CD14-positive monocyte (primary cell): Measurements from ENCODE around the gene GCK. TPM values are rescaled to one million over a fixed set of nuclear protein-coding genes. Genes with fewer than 3 reads are reported as not detected.

Experiments used
- DNase-seq, 3 donors: peaks; one replicate each; pipeline ENCODE4 v3.0.0-alpha.2; 2011 to 2022
- H2AFZ ChIP-seq: 2 replicates; pipeline ENCODE4 v1.6.0; 2012; ENCODE audit warnings: mild to moderate bottlenecking, low read depth, low read length, inconsistent platforms; ENCODE audit not compliant: insufficient read depth, poor library complexity, severe bottlenecking
- H3K27ac ChIP-seq, 2 donors: 1 replicate in 1 of 2; 2 replicates in 1 of 2; pipeline ENCODE4 v1.5.1; 2012 to 2013; ENCODE audit warnings: low read length in 2 of 2, control low read depth in 1 of 2, inconsistent platforms in 1 of 2, low read depth in 1 of 2, mild to moderate bottlenecking in 1 of 2
- H3K27me3 ChIP-seq, 2 donors: one replicate each; pipeline versions ENCODE4 v1.6.0 to v1.6.1; 2011 to 2013; ENCODE audit warnings: low read length in 2 of 2; ENCODE audit not compliant: control insufficient read depth in 2 of 2, insufficient read depth in 2 of 2
- H3K36me3 ChIP-seq, 2 donors: replicated peaks in 1 of 2; 1 replicate in 1 of 2; 2 replicates in 1 of 2; pipeline versions ENCODE4 v1.5.1 to v1.6.1; 2012 to 2013; ENCODE audit warnings: low read length in 2 of 2, control low read depth in 1 of 2, inconsistent platforms in 1 of 2, mild to moderate bottlenecking in 1 of 2; ENCODE audit not compliant: insufficient read depth in 2 of 2, control insufficient read depth in 1 of 2
- H3K4me1 ChIP-seq, 2 donors: 1 replicate in 1 of 2; 2 replicates in 1 of 2; pipeline versions ENCODE4 v1.5.1 to v1.6.1; 2012 to 2013; ENCODE audit warnings: low read length in 2 of 2, control low read depth in 1 of 2, inconsistent platforms in 1 of 2, mild to moderate bottlenecking in 1 of 2, moderate library complexity in 1 of 2; ENCODE audit not compliant: insufficient read depth in 2 of 2, control insufficient read depth in 1 of 2
- H3K4me2 ChIP-seq: replicated peaks from 2 replicates; pipeline ENCODE3; 2012; ENCODE audit warnings: low read length, moderate library complexity, mild to moderate bottlenecking; ENCODE audit not compliant: poor library complexity, severe bottlenecking; ENCODE audit errors: extremely low read depth
- H3K4me3 ChIP-seq, 3 experiments: fragments of 200-600 bp in 1 of 3; sonication (generic) in 1 of 3; replicated peaks in 1 of 3; 1 replicate in 2 of 3; 2 replicates in 1 of 3; pipeline ENCODE4 v1.5.1; 2011 to 2013; ENCODE audit warnings: low read length in 3 of 3, mild to moderate bottlenecking in 3 of 3, control low read depth in 2 of 3, low read depth in 2 of 3, inconsistent platforms in 1 of 3, moderate library complexity in 1 of 3
- H3K79me2 ChIP-seq: 2 replicates; pipeline ENCODE4 v1.6.0; 2012; ENCODE audit warnings: mild to moderate bottlenecking, control low read depth, inconsistent platforms, low read length, moderate library complexity; ENCODE audit not compliant: insufficient read depth
- H3K9ac ChIP-seq: 2 replicates; pipeline ENCODE4 v1.6.0; 2017; ENCODE audit warnings: low read length, mild to moderate bottlenecking; ENCODE audit not compliant: insufficient read depth, poor library complexity, severe bottlenecking
- H3K9me3 ChIP-seq, 2 donors: replicated peaks in 1 of 2; 1 replicate in 1 of 2; 2 replicates in 1 of 2; pipeline versions ENCODE4 v1.5.1 to v1.6.1; 2012 to 2013; ENCODE audit warnings: low read length in 2 of 2, control low read depth in 1 of 2; ENCODE audit not compliant: control insufficient read depth in 1 of 2, insufficient read depth in 1 of 2
- H4K20me1 ChIP-seq: 2 replicates; pipeline ENCODE4 v1.6.0; 2012; ENCODE audit warnings: mild to moderate bottlenecking, low read length, control low read depth, moderate library complexity; ENCODE audit not compliant: insufficient read depth
- H3K27ac Mint-ChIP-seq, 7 donors: one replicate each; pipeline ENCODE4 v1.8.0; 2020; ENCODE audit warnings: mild to moderate bottlenecking in 7 of 7, mixed read lengths in 7 of 7, moderate library complexity in 6 of 7, inconsistent platforms in 2 of 7
- H3K27me3 Mint-ChIP-seq, 3 donors: one replicate each; pipeline ENCODE4 v1.8.0; 2021 to 2022; ENCODE audit warnings: low read depth in 3 of 3, mild to moderate bottlenecking in 3 of 3, mixed read lengths in 3 of 3, moderate library complexity in 3 of 3, inconsistent platforms in 1 of 3
- H3K36me3 Mint-ChIP-seq, 2 donors: one replicate each; pipeline ENCODE4 v1.8.0; 2020; ENCODE audit warnings: mixed read lengths in 2 of 2, inconsistent platforms in 1 of 2, mild to moderate bottlenecking in 1 of 2
- H3K4me1 Mint-ChIP-seq: one replicate; pipeline ENCODE4 v1.8.0; 2020; ENCODE audit warnings: mild to moderate bottlenecking, mixed read lengths
- H3K4me3 Mint-ChIP-seq, 2 donors: one replicate each; pipeline ENCODE4 v1.8.0; 2020; ENCODE audit warnings: mild to moderate bottlenecking in 2 of 2, mixed read lengths in 2 of 2, moderate library complexity in 1 of 2
- H3K9me3 Mint-ChIP-seq, 7 donors: one replicate each; pipeline ENCODE4 v1.8.0; 2020 to 2022; ENCODE audit warnings: mixed read lengths in 7 of 7, mild to moderate bottlenecking in 6 of 7, moderate library complexity in 6 of 7, inconsistent platforms in 2 of 7
- CTCF ChIP-seq: fragments of 200-600 bp; IDR thresholded peaks from one replicate; pipeline ENCODE4 v1.8.0; 2022; ENCODE audit warnings: antibody characterized with exemption, mild to moderate bottlenecking
- WGBS: methylation state at CpG from one replicate; pipeline ENCODE4 v1.1.5; 2013; ENCODE audit warnings: missing lambda C conversion rate; ENCODE audit not compliant: insufficient coverage; 5-methylcytosine and 5-hydroxymethylcytosine counted together
- intact Hi-C, 2 donors: fragments of 100-400 bp; cut with micrococcal nuclease; formaldehyde crosslinking; loops; one replicate each; pipeline versions ENCODE4 v1.15.0 to v1.15.1; 2023
- polyA plus RNA-seq, 3 donors: library from polyadenylated mRNA; depleted of rRNA in 1 of 3; unstranded in 2 of 3; stranded (reverse) in 1 of 3; fragments of 300-500 nt in 2 of 3; fragments of >200 nt in 1 of 3; fragmentation: Illumina TruSeq in 2 of 3; gene quantifications; 1 replicate in 2 of 3; 2 replicates in 1 of 3; pipeline ENCODE4 v1.2.3, GENCODE V29; 2012 to 2021

The GCK gene
- polyA plus RNA-seq, 3 donors: not detected

- H3K79me2 ChIP-seq: no peaks in the 10 kb centered on the region
- H3K27ac Mint-ChIP-seq: no peak overlapping the region
- WGBS: 51% methylated on average over 2 of the region's 2 CpGs
- H3K36me3 Mint-ChIP-seq: no peaks in the 10 kb centered on the region
- intact Hi-C loops: no loop called here
- H3K9ac ChIP-seq: no peak overlapping the region
- no peak overlapping the region for H3K27ac ChIP-seq
- peaks cover 0 to 5% of the 10 kb centered on the region in 2 donors for H3K4me1 ChIP-seq
- H3K27me3 ChIP-seq: peaks cover 14 to 34% of the 10 kb centered on the region in 2 donors
- no peaks in the 10 kb centered on the region for H4K20me1 ChIP-seq
- no peak overlapping the region for H3K4me3 ChIP-seq
- H3K36me3 ChIP-seq: no peaks in the 10 kb centered on the region
- no peaks in the 10 kb centered on the region for H3K9me3 ChIP-seq
- H3K9me3 Mint-ChIP-seq: peaks cover 0 to 8% (median 0%) of the 10 kb centered on the region in 7 donors
- peaks cover 3% of the 10 kb centered on the region for H3K4me1 Mint-ChIP-seq
- H3K27me3 Mint-ChIP-seq: peaks cover 37 to 44% (median 38%) of the 10 kb centered on the region in 3 donors
- no peak overlapping the region for H2AFZ ChIP-seq
- peak overlapping the region in 1 of 2 donors; percentile 63 for H3K4me3 Mint-ChIP-seq
- TF ChIP-seq CTCF: no peak
- H3K4me2 ChIP-seq: no peak overlapping the region
- DNase-seq: no peak
These were observed 83.4 kb downstream of the GCK start for GRCh38 chr7:44105832-44106231.

- peak overlapping the region; percentile 16 to 63 for H3K4me3 Mint-ChIP-seq
- H3K27me3 ChIP-seq: peaks cover 14 to 34% of the 10 kb centered on the region in 2 donors
- H3K9ac ChIP-seq: no peak overlapping the region
- peak overlapping the region; percentile 63 for H2AFZ ChIP-seq
- no peaks in the 10 kb centered on the region for H4K20me1 ChIP-seq
- peak overlapping the region in 1 of 3 experiments; percentile 28 for H3K4me3 ChIP-seq
- no peak overlapping the region for H3K4me2 ChIP-seq
- peak overlapping the region in 1 of 7 donors; percentile 50 for H3K27ac Mint-ChIP-seq
- 62% methylated on average over 17 of the region's 28 CpGs for WGBS
- no peak for TF ChIP-seq CTCF
- no peaks in the 10 kb centered on the region for H3K9me3 ChIP-seq
- intact Hi-C loops: no loop called here
- peaks cover 0 to 5% of the 10 kb centered on the region in 2 donors for H3K4me1 ChIP-seq
- H3K79me2 ChIP-seq: no peaks in the 10 kb centered on the region
- H3K36me3 ChIP-seq: no peaks in the 10 kb centered on the region
- H3K27ac ChIP-seq: no peak overlapping the region
- no peaks in the 10 kb centered on the region for H3K36me3 Mint-ChIP-seq
- DNase-seq: no peak
- H3K4me1 Mint-ChIP-seq: peaks cover 3% of the 10 kb centered on the region
- peaks cover 37 to 47% (median 38%) of the 10 kb centered on the region in 3 donors for H3K27me3 Mint-ChIP-seq
- peaks cover 0 to 8% (median 0%) of the 10 kb centered on the region in 7 donors for H3K9me3 Mint-ChIP-seq
These were observed 84.1 kb downstream of the GCK start for GRCh38 chr7:44104860-44105771.
